CD4-positive, alpha-beta memory T cell (primary cell): ENCODE data around the gene PTPRG. TPM values are rescaled to one million over a fixed set of nuclear protein-coding genes. Genes with fewer than 3 reads are reported as not detected.

Experiments
- CTCF ChIA-PET: fragments of 350-600 bp; sonication (Branson Sonifier 250); formaldehyde crosslinking; loops from one replicate; lab custom pipeline; 2021; ENCODE audit warnings: inconsistent platforms; ENCODE audit not compliant: partially characterized antibody; lab: Charles Lee
- POLR2A ChIA-PET: fragments of 350-600 bp; sonication (Branson Sonifier 250); formaldehyde crosslinking; loops from one replicate; lab custom pipeline; 2021; ENCODE audit not compliant: partially characterized antibody; lab: Charles Lee
- DNase-seq, 5 donors: peaks; one replicate each; pipeline versions ENCODE4 v3.0.0 to v3.0.0-alpha.2; 2020 to 2022; ENCODE audit warnings: mixed read lengths in 1 of 5
- H3K27ac ChIP-seq: one replicate; pipeline ENCODE4 v1.7.0; 2013; ENCODE audit warnings: low read depth, low read length
- H3K27me3 ChIP-seq: 2 replicates; pipeline ENCODE4 v1.7.0; 2013; ENCODE audit warnings: mild to moderate bottlenecking, low read length, moderate library complexity; ENCODE audit not compliant: insufficient read depth
- H3K36me3 ChIP-seq: 2 replicates; pipeline ENCODE4 v1.7.0; 2013; ENCODE audit warnings: mild to moderate bottlenecking, low read length, moderate library complexity; ENCODE audit not compliant: insufficient read depth
- H3K4me1 ChIP-seq: 2 replicates; pipeline ENCODE4 v1.7.0; 2013; ENCODE audit warnings: mild to moderate bottlenecking, low read length, moderate library complexity; ENCODE audit not compliant: insufficient read depth
- H3K4me3 ChIP-seq, 2 donors: one replicate each; pipeline ENCODE4 v1.7.0; 2013; ENCODE audit warnings: low read length in 2 of 2, mild to moderate bottlenecking in 1 of 2
- H3K9me3 ChIP-seq, 2 donors: one replicate each; pipeline ENCODE4 v1.7.0; 2013; ENCODE audit warnings: low read length in 2 of 2, control low read depth in 1 of 2; ENCODE audit not compliant: control insufficient read depth in 1 of 2
- H3K27ac Mint-ChIP-seq, 7 donors: one replicate each; pipeline ENCODE4 v1.8.0; 2020 to 2021; ENCODE audit warnings: mixed read lengths in 7 of 7, mild to moderate bottlenecking in 6 of 7, inconsistent platforms in 3 of 7, moderate library complexity in 3 of 7
- H3K27me3 Mint-ChIP-seq, 2 donors: one replicate each; pipeline ENCODE4 v1.8.0; 2020 to 2021; ENCODE audit warnings: mixed read lengths in 2 of 2
- H3K36me3 Mint-ChIP-seq, 2 donors: one replicate each; pipeline ENCODE4 v1.8.0; 2020 to 2021; ENCODE audit warnings: mixed read lengths in 2 of 2, inconsistent platforms in 1 of 2, mild to moderate bottlenecking in 1 of 2
- H3K4me1 Mint-ChIP-seq, 4 donors: one replicate each; pipeline ENCODE4 v1.8.0; 2020 to 2021; ENCODE audit warnings: mixed read lengths in 4 of 4, mild to moderate bottlenecking in 1 of 4
- H3K4me3 Mint-ChIP-seq, 8 donors: one replicate each; pipeline ENCODE4 v1.8.0; 2020 to 2021; ENCODE audit warnings: mixed read lengths in 8 of 8, mild to moderate bottlenecking in 7 of 8, moderate library complexity in 6 of 8, inconsistent platforms in 3 of 8
- H3K9me3 Mint-ChIP-seq, 8 donors: one replicate each; pipeline ENCODE4 v1.8.0; 2020 to 2021; ENCODE audit warnings: mixed read lengths in 8 of 8, mild to moderate bottlenecking in 5 of 8, inconsistent platforms in 3 of 8, moderate library complexity in 1 of 8
- intact Hi-C: fragments of 100-400 bp; cut with micrococcal nuclease; formaldehyde crosslinking; loops from one replicate; pipeline ENCODE4 v1.15.1; 2023
- polyA plus RNA-seq, 2 donors: library from polyadenylated mRNA; unstranded; fragments of 300-500 nt; fragmentation: Illumina TruSeq; gene quantifications; one replicate each; pipeline ENCODE4 v1.2.3, GENCODE V29; 2021
- total RNA-seq, 2 experiments: library from RNA; stranded (reverse); gene quantifications; one replicate each; pipeline ENCODE4 v1.2.3, GENCODE V29; 2021

The PTPRG gene
- total and polyA plus RNA-seq, 4 experiments from 2014 or later: not detected

DNA sequence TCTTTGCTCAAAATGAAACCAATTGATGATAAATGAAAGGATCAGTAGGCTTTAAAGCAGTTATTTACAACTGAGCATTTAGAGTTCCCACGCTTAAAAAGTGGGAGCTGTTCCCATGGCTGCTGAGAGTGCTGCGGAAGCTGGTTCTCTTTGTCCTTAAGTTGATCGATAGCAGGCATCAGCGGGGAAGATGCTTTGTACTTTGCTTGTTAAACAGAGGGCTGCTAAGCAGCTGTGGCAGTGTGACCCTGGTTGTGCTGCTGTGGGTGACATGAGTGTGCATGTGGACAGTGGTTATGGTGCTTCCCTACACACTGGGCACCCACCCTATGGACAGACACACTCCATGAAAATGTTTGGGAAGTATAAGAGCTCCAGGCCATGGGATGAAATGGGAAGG lies 96.3 kb downstream of the PTPRG start:
- H3K9me3 ChIP-seq: no peaks in the 10 kb centered on the region
- ChIA-PET CTCF (no interaction called here), POLR2A (no interaction called here)
- Mint-ChIP-seq H3K27ac (no peak overlapping the region), H3K4me3 (no peak overlapping the region), H3K9me3 (peaks cover 0 to 8% (median under 1%) of the 10 kb centered on the region in 8 donors), H3K4me1 (no peaks in the 10 kb centered on the region), H3K27me3 (no peaks in the 10 kb centered on the region), H3K36me3 (no peaks in the 10 kb centered on the region)
- no peaks in the 10 kb centered on the region for H3K4me1 ChIP-seq
- intact Hi-C loops: no loop called here
- H3K27me3 ChIP-seq: no peaks in the 10 kb centered on the region
- H3K36me3 ChIP-seq: no peaks in the 10 kb centered on the region
- DNase-seq: no peak
- no peak overlapping the region for H3K4me3 ChIP-seq
- no peak overlapping the region for H3K27ac ChIP-seq

DNA sequence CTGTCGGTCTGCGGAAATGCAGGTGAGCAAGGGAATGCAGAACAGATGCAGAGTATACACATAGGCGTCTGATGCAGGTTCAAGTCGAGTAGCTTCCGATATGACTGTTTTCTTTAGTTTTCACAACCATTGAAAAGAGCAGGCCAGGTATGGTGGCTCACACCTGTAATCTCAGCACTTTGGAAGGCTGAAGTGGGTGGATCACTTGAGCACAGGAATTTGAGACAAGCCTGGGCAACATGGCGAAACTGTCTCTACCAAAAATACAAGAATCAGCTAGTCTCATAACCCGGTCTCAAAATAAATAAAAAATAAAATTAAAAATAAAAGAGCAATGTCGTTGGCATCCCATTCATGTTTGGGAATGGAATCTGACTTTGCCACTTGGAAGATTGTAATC lies 101.5 kb downstream of the PTPRG start:
- DNase-seq: no peak
- intact Hi-C loops: no loop called here
- Mint-ChIP-seq H3K27me3 (no peaks in the 10 kb centered on the region), H3K27ac (no peak overlapping the region), H3K36me3 (no peaks in the 10 kb centered on the region), H3K9me3 (peaks cover 0 to 5% (median 0%) of the 10 kb centered on the region in 8 donors), H3K4me1 (no peaks in the 10 kb centered on the region), H3K4me3 (no peak overlapping the region)
- no peak overlapping the region for H3K27ac ChIP-seq
- H3K9me3 ChIP-seq: no peaks in the 10 kb centered on the region
- POLR2A ChIA-PET: no interaction called here
- no peaks in the 10 kb centered on the region for H3K27me3 ChIP-seq
- H3K4me1 ChIP-seq: no peaks in the 10 kb centered on the region
- H3K36me3 ChIP-seq: no peaks in the 10 kb centered on the region
- CTCF ChIA-PET: no interaction called here
- no peak overlapping the region for H3K4me3 ChIP-seq

DNA sequence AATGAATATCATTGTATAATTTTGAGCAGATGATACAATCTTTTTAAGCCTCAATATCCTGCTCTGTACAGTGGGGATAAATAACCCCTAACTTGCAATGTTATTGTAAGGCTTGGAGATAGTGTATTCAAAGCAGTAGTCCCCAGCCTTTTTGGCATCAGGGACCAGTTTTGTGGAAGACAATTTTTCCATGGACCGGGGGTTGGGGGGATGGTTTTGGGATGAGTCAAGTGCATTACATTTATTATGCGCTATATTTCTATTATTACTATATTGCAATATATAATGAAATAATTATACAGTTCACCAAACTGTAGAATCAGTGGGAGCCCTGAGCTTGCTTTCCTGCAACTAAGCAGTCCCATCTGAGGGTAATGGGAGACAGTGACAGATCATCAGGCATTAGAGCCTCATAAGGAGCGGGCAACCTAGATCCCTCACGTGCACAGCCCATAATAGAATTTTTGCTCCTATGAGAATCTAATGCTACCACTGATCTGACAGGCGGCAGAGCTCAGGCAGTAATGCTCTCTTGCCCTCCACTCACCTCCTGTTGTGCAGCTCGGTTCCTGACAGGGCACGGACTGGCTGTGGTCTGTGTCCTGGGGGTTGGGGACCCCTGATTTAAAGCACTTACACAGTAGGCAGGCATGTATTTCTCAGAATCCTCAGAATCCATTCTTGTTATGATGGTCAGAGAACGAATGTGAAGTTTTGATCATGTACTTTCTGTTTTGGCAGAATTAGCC lies 102.2 kb downstream of the PTPRG start:
- ChIA-PET POLR2A (no interaction called here), CTCF (no interaction called here)
- H3K27me3 Mint-ChIP-seq: no peaks in the 10 kb centered on the region
- Histone ChIP-seq H3K4me1 (no peaks in the 10 kb centered on the region), H3K9me3 (no peaks in the 10 kb centered on the region), H3K27me3 (no peaks in the 10 kb centered on the region), H3K27ac (no peak overlapping the region), H3K36me3 (no peaks in the 10 kb centered on the region), H3K4me3 (no peak overlapping the region)
- peaks cover 0 to 5% (median 0%) of the 10 kb centered on the region in 8 donors for H3K9me3 Mint-ChIP-seq
- H3K4me3 Mint-ChIP-seq: no peak overlapping the region
- no peak overlapping the region for H3K27ac Mint-ChIP-seq
- DNase-seq: no peak
- no peaks in the 10 kb centered on the region for H3K4me1 Mint-ChIP-seq
- intact Hi-C loops: no loop called here
- no peaks in the 10 kb centered on the region for H3K36me3 Mint-ChIP-seq

DNA sequence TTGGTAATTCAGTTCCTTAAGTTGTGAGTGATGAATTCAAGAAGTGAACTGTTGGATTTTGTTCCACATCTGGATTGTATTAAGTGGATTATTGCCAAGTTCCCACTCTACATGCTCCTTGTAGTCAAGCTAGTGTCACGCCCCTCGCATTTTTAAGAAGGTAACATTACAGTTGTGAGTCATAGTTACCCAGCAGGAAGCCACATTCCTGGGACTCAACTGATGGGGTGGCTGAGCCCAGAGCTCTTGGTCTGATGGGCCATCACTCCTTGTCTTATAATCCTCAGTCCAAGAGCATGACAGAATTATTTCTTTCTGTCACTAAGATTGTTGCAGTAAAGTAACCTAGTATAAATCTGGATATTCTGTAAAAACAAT lies 102.7 kb downstream of the PTPRG start:
- no peaks in the 10 kb centered on the region for H3K27me3 ChIP-seq
- DNase-seq: no peak
- Mint-ChIP-seq H3K36me3 (no peaks in the 10 kb centered on the region), H3K27ac (no peak overlapping the region), H3K4me1 (no peaks in the 10 kb centered on the region), H3K9me3 (peaks cover 0 to 5% (median 0%) of the 10 kb centered on the region in 8 donors), H3K4me3 (no peak overlapping the region), H3K27me3 (no peaks in the 10 kb centered on the region)
- H3K36me3 ChIP-seq: no peaks in the 10 kb centered on the region
- intact Hi-C loops: no loop called here
- CTCF ChIA-PET: no interaction called here
- no peak overlapping the region for H3K27ac ChIP-seq
- H3K9me3 ChIP-seq: no peaks in the 10 kb centered on the region
- POLR2A ChIA-PET: no interaction called here
- no peak overlapping the region for H3K4me3 ChIP-seq
- H3K4me1 ChIP-seq: no peaks in the 10 kb centered on the region

DNA sequence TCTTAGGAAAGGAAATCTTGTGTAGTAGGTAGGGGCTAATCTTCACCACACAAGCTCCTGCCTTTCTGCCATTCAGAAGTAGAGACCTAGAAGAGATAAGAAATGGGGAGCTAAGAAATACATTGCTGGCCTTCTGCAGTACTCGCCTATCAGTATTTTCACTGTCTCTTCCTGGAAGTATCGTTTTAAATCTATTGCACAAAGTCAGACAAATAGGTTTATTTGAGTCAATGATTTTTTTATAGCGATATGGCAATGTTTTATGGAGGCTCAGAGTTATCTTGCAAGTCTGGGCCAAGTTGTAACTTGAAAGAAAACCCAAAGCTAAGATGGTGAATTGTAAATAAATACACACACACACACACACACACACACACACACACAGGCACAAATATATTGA lies 103.8 kb downstream of the PTPRG start:
- Mint-ChIP-seq H3K4me1 (peaks cover 0 to 2% (median 0%) of the 10 kb centered on the region in 4 donors), H3K4me3 (no peak overlapping the region), H3K9me3 (peaks cover 0 to 5% (median 0%) of the 10 kb centered on the region in 8 donors), H3K27ac (no peak overlapping the region), H3K27me3 (no peaks in the 10 kb centered on the region), H3K36me3 (no peaks in the 10 kb centered on the region)
- Histone ChIP-seq H3K36me3 (no peaks in the 10 kb centered on the region), H3K27me3 (no peaks in the 10 kb centered on the region), H3K4me3 (no peak overlapping the region), H3K27ac (no peak overlapping the region), H3K9me3 (no peaks in the 10 kb centered on the region), H3K4me1 (no peaks in the 10 kb centered on the region)
- ChIA-PET POLR2A (no interaction called here), CTCF (no interaction called here)
- no peak for DNase-seq
- intact Hi-C loops: no loop called here

GRCh38 chr3:61665987-61666386 lies 104.6 kb downstream of the PTPRG start:
- Histone ChIP-seq H3K27ac (no peak overlapping the region), H3K9me3 (no peaks in the 10 kb centered on the region), H3K36me3 (no peaks in the 10 kb centered on the region), H3K27me3 (no peaks in the 10 kb centered on the region), H3K4me3 (no peak overlapping the region), H3K4me1 (no peaks in the 10 kb centered on the region)
- intact Hi-C loops: no loop called here
- ChIA-PET CTCF (no interaction called here), POLR2A (no interaction called here)
- no peak for DNase-seq
- H3K27me3 Mint-ChIP-seq: no peaks in the 10 kb centered on the region
- H3K9me3 Mint-ChIP-seq: peaks cover 0 to 5% (median 0%) of the 10 kb centered on the region in 8 donors
- H3K4me1 Mint-ChIP-seq: peaks cover 0 to 2% (median 0%) of the 10 kb centered on the region in 4 donors
- H3K4me3 Mint-ChIP-seq: no peak overlapping the region
- no peak overlapping the region for H3K27ac Mint-ChIP-seq
- no peaks in the 10 kb centered on the region for H3K36me3 Mint-ChIP-seq

DNA sequence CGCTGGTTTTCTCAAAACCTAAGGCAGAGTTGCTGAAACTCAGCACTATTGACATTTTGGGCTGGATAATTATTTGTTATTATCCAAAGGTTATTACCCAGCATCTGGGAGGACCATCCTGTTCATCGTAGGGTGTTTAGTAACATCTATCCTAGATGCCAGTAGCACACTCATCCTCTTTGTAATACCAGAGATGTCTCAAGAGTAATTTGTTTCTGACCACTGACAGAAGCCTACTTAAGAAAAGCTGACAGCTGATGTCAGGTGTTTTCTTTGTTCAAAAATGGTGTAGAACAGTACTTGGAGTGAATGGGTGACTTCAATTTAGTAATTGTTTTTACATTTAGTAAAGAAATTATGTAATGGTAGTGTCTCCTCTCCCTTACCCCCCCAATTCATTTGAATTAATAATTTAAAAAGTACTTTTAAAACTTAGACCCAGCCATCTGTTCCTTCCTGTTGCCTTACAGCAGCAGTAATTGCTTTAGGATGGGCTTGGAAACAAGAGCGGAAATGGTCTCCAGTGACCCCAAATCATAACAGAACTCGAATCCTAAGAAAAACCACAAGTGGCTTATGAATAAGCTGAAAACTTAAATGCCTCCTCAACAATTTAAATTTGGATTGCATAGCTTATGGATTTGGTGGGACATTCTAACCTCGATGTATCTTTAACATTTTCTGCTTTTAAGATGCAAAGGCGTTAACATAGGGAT lies 105.4 kb downstream of the PTPRG start:
- ChIA-PET CTCF (no interaction called here), POLR2A (no interaction called here)
- H3K27me3 Mint-ChIP-seq: no peaks in the 10 kb centered on the region
- intact Hi-C loops: no loop called here
- no peaks in the 10 kb centered on the region for H3K36me3 Mint-ChIP-seq
- Histone ChIP-seq H3K4me3 (no peak overlapping the region), H3K27ac (no peak overlapping the region), H3K4me1 (no peaks in the 10 kb centered on the region), H3K36me3 (no peaks in the 10 kb centered on the region), H3K27me3 (no peaks in the 10 kb centered on the region), H3K9me3 (no peaks in the 10 kb centered on the region)
- no peak overlapping the region for H3K27ac Mint-ChIP-seq
- H3K9me3 Mint-ChIP-seq: peaks cover 0 to 5% (median 0%) of the 10 kb centered on the region in 8 donors
- no peak overlapping the region for H3K4me3 Mint-ChIP-seq
- no peak for DNase-seq
- H3K4me1 Mint-ChIP-seq: peaks cover 0 to 2% (median 0%) of the 10 kb centered on the region in 4 donors
